A549 (cell line): Measurements from ENCODE around the gene RPS6KA2.

Source experiments
- CTCF ChIP-seq: fragments of >200 bp; sonication (Bioruptor Twin); formaldehyde crosslinking; IDR thresholded peaks from 3 replicates; pipeline ENCODE4 v1.5.1; 2016
- GATA3 ChIP-seq: IDR thresholded peaks from 2 replicates; pipeline ENCODE4 v1.6.1; 2012; ENCODE audit warnings: borderline replicate concordance

- TF ChIP-seq CTCF (no peak), GATA3 (no peak)
These were observed 178.6 kb downstream of the RPS6KA2 start for GRCh38 chr6:166448432-166448831.
